NCI-H1417 (cell line): Measurements from ENCODE around the gene LRRC2.

Experiments
- DNase-seq, 3 experiments: peaks; one replicate each; lab custom pipeline; 2025; lab: John Stamatoyannopoulos, UW

LRRC2 gene

GRCh38 chr3:46479021-46479420, 87.1 kb downstream of the LRRC2 start:
- no peak for DNase-seq

GRCh38 chr3:46478341-46478740, 87.8 kb downstream of the LRRC2 start:
- DNase-seq: no peak

- no peak for DNase-seq
These were observed 88.3 kb downstream of the LRRC2 start for GRCh38 chr3:46477756-46478155.

- DNase-seq: no peak
These were observed 89.0 kb downstream of the LRRC2 start for GRCh38 chr3:46477145-46477544.

- DNase-seq: no peak
These were observed 93.4 kb downstream of the LRRC2 start for GRCh38 chr3:46472736-46473135.

- DNase-seq: no peak
These were observed 94.7 kb downstream of the LRRC2 start for GRCh38 chr3:46471371-46471914.

- DNase-seq: no peak
These were observed 95.3 kb downstream of the LRRC2 start for GRCh38 chr3:46470831-46471230.

GRCh38 chr3:46469680-46470357, 96.3 kb downstream of the LRRC2 start:
- no peak for DNase-seq

GRCh38 chr3:46468753-46469600, 97.1 kb downstream of the LRRC2 start:
- no peak for DNase-seq

GRCh38 chr3:46467562-46467961, 98.5 kb downstream of the LRRC2 start:
- no peak for DNase-seq

GRCh38 chr3:46466871-46467403, 99.2 kb downstream of the LRRC2 start:
- no peak for DNase-seq

GRCh38 chr3:46466273-46466672, 99.8 kb downstream of the LRRC2 start:
- no peak for DNase-seq
